ENCODE results near the gene FN1.

FN1 gene

DNA sequence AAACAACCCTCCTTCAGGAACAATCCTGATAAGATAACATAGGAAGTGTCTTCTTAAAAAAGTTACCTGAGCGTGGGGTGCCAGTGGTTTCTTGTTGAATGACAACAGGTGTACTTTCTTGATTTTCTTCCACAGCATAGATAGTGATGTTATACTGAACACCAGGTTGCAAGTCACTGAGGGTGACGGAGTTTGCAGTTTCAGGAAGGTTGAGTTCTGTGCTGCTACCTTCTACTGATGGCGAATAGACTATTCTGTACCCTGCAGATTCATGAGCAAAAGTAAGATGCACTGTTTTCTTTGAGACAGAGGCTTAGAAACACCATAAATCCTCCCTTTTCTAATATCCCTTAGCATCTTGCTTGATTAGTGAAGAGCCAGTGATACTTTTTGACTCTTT, 28.8 kb downstream of the FN1 start:
- no peak for DNase-seq (ENCODE audit: low read depth in 3 of 3)

DNA sequence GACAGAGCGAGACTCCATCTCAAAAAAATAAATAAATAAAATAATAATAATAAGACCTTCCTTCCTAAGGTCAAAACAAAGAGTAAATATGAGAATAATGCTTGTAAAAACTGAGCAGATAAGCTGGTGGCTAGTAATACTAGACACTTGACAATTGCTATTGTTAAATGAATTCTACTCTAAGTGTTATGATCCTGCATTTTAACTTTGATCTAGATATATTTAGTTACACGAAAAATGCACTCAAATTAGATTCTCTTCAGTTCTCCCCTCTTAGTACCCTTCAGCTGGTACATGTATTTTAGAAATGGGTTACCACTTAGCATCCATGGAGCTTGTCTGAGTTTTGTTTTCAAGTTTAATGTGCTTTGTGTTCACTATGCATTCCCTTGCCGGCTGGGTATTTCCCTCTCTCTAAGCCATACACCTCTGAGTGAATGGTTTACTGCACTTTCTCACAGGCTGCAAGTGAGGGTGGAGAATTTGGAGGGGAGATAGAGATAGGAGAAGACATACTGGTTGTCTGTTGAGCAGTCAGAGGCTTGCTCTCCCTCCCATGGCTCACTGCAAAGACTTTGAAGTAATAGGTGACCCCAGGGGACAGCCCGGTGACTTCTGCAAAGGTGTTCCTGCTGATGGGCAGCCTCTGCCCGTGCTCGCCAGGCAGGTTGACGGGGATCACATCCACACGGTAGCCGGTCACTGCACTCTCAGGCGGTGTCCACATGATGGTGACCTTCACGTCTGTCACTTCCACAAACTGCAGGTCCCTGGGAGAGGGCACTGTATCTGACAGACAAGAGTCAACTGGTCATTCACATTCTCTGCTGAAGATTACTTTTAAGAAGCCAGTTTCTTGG, 29.9 kb downstream of the FN1 start:
- no peak for DNase-seq (ENCODE audit: low read depth in 3 of 3)

DNA sequence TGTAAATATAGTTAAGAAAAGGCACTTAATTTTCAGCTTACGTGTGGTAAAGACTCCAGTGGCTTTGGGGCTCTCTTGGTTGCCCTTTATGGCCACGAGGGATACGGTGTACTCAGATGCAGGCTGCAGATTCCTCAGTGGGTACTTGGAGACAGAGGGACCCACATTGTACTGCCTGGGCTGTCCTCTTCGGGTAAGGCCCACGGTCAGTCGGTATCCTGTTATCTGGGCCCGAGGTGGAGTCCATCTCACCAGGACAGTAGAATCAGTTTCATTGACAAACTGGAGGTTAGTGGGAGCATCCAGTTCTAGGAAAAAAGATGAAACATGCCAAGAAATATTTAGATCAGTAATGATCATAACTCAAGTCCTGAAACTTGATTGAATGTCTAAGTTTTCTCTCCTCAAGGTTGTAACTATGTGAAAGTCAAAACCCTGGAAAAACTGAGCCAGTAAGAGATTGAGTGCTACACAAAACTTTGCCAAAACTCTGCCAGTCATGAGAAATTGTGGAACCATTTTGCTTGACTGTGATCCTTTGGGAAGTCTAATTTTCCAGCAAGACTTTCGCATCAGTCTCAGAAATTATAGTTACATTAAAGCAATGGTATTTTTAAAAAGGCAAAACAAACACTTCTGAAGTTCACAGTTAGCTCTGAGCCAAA, 31.4 kb downstream of the FN1 start:
- DNase-seq (ENCODE audit: low read depth in 3 of 3) = no peak

DNA sequence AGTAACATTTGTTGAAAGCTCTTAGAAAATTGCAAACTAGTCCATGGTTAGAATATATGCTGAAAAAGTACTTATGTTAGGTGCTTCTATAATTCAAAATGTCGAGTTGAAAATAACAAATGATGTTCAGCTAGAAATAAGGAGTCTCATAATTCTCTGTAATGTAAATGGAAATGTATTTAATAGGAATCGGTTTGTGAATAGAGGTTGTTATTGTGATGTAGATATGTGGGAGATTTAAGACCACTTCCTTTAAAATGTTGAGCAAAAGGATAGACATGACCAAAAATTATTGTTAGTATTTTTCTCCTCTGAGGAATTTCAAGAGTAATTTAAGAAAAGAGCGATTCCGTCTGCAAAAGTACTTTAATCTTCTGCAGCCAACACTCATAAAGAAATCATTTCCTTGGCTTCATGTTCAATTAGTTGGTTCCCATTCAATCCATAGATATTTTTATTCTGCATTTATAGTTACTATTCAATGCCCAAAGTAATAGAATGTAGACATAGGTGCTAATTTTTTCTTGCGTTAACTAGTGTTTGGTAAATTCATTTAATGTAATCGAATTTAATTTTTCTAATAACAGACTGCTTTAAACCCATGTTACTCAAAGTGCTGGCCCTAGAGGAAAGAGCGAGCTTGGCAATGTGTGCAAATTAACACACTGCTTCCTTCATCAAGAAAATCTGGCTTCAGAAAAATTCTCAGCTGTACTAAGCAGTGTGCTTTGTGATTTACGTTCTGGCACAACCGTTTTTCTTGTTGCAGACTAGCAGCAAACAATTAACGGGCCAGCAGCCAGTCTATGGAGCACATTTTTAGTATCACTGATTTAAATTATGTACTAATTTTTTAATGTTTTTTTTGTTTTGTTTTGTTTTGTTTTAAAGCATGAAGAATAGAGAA, 32.2 kb downstream of the FN1 start:
- no peak for DNase-seq (ENCODE audit: low read depth in 3 of 3)

DNA sequence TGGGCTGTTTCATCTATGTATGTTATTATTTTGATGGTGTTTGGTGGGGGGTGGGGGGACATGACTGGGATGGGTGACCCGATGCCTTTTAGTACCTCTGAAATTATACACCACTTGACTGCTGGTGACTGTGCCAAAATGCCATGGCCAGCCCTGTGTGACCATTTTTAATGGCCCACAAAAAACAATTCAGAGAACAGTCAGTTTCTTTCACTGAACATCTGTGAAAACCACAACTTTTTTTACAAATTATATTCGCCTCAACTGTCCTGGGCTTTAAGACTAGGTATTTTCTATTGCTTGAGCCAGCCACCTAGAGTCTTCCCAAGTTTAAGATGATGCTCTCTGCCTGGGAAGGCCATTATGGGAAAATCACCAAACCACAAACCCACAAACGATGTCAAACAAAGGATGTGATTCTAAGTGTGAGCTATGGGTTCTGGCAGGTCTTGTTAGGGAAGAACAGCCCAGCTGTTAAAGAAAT, 33.9 kb downstream of the FN1 start:
- no peak for DNase-seq (ENCODE audit: low read depth in 3 of 3)

DNA sequence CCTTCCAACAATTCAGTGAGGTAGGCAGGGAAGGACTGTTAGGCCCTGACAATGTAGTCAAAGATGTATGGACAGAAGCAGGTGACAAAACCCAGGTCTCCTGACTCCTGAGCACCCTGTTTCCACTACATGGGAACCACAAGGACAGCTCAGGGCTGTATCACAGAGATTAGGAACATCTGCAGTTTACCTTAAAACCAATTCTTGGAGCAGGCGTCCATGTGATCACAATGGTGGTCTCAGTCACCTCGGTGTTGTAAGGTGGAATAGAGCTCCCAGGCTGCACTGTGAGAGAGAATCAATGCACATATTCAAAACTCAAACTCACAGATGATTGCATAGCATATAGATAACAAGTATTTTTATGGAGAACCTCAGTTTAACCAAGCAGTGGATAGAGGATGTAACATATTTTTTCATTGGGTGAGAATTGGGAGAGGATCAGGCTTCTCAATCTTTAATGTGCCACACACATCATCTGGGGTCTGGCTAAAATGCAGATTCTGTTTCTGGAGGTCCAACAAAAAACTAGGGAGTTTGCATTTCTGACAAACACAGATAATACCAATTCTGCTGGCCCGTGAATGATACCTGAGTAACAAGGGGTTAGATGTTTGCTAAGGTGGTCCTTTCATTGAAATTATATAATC, 36.7 kb downstream of the FN1 start:
- DNase-seq (ENCODE audit: low read depth in 3 of 3) = no peak

DNA sequence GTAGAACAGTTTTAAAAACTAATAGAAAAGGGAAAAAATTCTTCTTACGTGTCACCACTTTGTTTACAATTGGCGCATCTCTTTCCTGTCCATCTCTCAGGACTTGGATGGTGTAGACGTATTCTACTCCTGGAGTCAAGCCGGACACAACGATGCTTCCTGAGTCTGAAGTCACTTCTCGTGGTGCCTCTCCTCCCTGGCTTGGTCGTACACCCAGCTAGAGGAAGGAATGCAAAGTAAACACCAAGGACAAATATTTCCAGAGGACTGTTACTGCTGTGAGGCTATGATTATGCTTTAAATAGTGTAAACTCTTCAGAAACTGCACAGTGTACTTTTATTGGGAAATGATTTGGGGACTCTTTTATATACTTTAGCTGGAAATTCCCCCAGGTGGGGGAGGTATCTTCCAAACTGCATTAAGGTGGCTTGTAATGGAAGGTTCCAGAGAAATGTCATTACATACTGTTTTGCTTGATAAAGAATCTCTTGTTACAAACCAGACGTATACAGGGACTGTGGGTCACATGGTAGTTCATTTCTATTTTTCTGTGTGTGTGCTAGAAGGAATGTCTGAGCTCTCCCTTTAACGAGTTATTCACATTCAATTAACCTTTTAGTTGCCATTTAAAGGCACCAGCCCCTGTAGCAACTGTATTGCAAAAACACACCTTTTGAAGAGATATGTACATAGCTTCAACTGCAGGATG, 38.1 kb downstream of the FN1 start:
- DNase-seq (ENCODE audit: low read depth in 3 of 3) = no peak

DNA sequence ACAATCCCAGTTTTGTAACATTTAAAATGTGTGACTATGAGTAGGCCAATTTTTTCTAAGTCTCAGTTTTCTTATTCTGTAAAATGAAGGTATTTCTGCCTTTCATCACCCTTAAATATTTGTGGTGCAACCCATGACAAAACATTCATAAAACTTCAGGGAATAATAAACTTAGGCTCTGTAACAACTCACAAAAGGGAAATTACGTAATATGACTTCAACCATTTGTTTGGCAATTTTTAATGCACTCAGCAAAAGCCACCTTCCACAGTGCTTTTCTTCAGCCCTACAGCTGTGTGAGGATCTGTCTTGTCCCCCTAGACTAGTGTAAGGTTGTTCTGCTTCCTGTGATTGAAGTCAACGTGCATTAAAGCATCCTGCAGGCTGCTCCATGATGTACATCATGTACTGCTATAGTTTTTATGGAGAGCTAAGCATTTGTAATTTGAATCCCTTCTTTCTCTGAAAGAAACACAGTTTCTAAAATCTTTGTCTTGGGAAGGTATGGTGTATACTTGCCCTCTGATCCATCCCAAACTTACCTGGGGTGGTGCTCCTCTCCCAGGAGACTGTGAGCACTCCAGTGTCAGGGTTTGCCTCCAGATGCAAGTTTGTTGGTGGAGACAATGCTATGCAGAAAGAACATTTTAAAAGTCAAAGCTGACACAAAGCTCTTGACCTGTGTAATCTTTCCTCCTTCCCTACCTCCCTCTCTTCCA, 39.1 kb downstream of the FN1 start:
- no peak for DNase-seq (ENCODE audit: low read depth in 3 of 3)

DNA sequence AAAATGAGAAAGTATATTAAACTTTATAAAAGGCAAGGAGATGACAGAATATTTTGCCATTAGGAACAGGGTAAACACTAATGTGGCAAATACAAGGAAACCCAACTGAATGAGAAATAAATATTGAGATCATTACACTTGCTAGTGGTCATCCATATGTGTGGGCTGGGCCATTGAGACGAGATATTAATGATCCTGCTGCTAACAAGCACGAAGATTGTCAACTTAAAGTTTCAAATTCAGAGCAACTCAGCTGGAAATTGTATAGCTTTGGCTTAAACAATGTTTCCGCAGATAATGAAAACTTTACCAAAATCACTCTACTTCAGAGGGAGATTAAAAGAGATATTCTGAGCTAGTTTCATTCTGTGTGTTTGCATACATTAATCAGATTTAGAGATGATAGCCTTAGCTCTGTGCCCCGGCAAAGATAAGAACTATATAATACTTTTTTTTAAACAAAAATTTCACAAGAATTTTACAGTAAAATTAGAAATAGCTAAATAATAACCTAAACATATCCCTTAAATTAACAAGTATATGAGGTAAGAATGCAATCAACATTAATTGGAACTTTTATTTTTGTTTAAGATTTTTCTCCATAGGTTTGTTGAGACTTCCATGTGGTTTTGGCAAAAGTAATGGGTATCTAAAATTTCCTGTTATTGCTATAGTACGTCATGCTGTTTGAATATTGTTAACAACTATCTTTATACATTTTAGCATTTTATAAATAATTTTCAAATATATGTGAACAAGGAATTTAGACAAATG, 40.0 kb downstream of the FN1 start:
- no peak for DNase-seq (ENCODE audit: low read depth in 3 of 3)

DNA sequence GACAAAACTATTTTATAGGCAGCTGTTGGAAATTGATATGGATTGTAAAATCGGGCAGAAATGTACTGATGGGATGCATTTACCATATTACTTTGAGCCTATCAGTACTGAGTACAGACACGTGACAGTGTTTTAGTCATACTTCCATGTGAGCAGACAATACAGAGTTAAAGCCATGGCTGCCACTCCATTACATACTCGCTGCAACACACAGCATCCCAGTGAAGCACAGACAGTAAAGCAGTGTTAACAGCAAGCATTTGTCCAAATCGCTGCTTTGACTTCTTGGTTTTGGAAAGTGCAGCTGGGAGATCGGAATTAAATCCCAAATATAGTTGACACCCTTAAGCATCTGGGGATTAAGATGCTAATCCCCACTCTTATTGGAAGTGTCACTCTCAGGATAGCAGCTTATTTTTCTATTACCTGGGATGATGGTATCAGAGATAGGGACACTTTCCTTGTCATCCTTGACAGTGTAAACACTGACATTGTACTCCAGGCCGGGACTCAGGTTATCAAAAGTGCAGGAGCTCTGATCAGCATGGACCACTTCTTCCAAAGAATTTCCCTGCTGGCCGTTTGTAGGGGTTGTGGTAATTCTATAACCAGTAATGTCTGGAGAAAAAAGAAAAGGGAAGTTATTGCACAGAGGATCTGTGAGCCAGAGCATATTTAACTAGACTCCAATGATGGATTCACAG, 41.6 kb downstream of the FN1 start:
- no peak for DNase-seq (ENCODE audit: low read depth in 3 of 3)

DNA sequence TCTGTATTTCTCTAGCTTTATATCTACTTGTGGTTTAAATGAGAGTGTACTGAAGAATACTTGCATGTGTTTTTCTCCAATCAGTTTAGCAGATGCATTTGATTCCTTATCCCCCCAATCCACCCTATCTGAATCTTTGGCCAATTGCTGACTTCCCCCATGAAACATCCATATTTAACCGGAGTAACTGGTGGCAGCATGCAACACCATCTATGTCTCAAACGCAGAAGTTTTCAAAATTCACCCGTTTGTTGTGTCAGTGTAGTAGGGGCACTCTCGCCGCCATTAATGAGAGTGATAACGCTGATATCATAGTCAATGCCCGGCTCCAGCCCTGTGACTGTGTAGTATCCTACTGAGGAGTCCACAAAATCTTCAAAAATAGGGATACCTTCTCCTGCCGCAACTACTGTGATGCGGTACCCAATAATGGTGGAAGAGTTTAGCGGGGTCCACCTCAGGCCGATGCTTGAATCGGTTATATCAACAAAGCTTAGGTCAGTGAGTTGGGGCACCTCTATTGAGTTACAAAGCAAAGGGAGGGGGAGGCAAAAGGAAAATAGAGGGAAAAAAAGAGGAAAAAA, 43.1 kb downstream of the FN1 start:
- DNase-seq (ENCODE audit: low read depth in 3 of 3) = no peak

DNA sequence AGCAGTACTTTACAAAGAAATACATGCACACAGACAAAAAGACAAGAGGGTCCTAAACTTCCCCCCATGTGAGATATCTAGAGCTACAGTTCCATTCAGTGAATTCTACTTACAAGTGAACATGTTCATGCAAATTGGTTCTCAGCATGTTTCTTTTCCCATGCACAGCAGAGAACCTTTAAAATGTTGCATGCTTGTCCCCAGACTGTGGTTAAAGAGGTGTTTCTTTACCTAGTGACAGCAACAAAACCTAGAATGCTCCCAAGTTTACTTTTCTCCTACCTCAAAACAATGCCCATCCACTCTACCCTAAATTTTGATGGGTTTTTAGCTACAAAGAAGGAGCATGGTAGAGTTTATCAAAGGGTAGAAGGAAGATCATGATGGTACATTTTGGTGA, 43.7 kb downstream of the FN1 start:
- DNase-seq (ENCODE audit: low read depth in 3 of 3) = no peak

DNA sequence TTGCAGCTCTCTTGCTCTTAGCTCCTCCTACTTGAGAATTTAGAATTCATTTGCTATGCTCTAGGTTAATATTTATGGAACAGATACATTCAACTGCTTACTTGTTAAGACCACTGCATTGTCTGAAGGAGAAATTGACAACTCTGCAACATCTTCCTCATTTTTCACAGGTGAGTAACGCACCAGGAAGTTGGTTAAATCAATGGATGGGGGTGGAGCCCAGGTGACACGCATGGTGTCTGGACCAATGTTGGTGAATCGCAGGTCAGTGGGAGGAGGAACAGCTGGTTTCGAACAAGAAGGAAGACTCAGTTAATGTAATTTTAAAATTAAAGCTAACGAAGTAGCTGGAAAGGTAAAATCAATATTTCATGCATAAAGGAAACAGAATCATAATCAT, 44.3 kb downstream of the FN1 start:
- DNase-seq (ENCODE audit: low read depth in 3 of 3) = no peak

DNA sequence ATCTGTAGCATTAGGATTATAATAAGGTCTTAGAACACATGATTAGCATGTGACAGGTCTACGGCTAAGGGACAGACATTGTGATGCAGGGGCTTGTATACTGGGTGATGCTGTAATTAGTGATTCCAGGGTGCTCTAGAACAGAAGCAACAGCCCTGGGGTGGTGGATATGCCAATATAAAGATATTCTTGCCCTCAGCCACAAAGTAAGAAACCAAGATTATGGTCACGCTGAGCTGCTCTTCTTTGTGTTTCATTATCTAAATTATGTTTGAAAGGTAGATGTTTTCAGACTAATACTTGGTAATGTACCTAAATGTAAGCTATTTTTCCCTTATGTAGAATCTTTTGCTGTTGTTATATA, 45.3 kb downstream of the FN1 start:
- DNase-seq (ENCODE audit: low read depth in 3 of 3) = no peak

DNA sequence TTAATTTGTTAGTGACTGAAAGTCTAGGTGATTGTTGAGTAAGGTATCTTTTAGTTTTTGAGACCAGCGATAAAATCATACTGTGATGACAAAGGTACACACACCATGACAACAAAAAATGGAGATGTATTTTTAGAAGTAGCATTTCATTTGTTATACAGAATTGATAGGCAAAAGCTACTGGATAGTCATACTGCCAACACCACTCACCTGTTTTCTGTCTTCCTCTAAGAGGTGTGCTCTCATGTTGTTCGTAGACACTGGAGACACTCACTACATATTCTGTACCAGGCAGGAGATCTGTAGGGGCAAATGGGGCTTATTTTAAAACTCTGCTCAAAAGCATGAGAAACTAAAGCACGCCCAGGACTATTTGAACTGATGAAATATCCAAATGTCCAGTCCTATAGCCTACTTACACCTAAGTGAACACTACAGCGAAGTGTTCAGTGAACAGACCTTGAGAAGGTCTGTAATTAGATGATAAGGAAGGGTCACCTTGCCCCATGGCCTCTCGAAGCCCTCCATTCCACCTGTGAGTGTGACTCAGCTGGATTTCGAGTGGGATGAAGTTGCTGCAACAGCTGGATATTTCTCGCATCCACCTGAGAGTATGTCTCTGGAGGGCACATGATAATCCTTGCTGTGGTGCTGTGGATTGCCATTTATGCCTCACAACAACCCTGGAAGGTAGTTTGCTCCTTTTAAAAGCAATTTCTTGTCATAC, 47.7 kb downstream of the FN1 start:
- no peak for DNase-seq (ENCODE audit: low read depth in 3 of 3)

DNA sequence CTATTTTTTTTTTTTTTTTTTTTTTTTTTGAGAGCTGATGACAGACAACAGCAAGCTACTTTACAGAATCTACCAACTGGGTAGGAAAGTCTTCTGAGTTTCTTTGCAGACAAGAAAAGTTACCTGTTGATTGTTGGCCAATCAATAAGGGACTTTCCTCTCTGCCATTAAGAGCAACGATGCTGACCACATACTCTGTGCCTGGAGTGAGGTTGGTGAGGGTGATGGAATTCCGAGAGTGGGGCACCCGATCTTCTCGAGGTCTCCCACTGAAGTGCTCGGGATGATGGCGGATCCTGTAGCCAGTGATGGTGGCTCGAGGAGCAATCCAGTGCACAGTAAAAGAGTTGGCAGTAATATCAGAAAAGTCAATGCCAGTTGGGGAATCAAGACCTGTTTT, 49.3 kb downstream of the FN1 start:
- DNase-seq (ENCODE audit: low read depth in 3 of 3) = no peak

DNA sequence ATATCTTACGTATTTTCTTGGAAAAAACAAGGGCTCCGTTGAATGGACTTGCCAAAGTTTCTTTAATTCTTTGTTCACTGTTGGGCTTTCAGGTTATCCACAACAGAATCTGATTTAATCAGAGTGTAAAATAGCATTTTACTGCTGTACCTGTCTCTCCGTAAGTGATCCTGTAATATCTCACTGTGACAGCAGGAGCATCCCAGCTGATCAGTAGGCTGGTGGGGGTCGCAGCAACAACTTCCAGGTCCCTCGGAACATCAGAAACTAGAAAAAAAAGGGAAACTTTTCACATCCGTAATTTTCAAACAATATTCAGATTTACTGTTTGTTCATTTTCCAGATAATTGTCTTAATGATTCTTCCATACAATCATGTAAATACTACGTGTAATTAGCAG, 51.2 kb downstream of the FN1 start:
- no peak for DNase-seq (ENCODE audit: low read depth in 3 of 3)

DNA sequence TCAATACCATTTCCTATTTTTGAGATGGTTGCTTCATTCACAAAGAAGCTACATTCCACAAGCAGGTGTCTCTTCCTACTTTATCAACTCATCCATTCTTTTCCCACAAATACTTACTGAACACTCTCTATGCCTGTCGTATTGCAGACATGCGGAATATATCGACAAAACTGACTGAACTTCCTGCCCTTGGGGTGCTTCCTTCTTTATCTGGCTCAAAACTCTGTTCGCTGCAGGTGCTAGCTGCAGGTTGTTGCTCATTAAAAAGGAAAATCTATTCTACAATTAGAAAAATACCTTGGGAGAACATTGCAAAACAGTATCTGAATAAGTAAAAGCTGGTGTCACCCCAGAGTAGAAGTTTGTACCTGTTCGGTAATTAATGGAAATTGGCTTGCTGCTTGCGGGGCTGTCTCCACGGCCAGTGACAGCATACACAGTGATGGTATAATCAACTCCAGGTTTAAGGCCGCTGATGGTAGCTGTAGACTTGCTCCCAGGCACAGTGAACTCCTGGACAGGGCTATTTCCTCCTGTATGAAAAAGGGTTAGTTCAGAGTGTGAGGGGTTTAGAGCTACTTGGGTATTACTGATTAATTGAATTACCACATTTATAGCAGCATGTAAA, 52.1 kb downstream of the FN1 start:
- no peak for DNase-seq (ENCODE audit: low read depth in 3 of 3)

All from stimulated activated CD4-positive, alpha-beta T cell treated with anti-CD3 and anti-CD28 coated beads, TNF-alpha, amount 100 ng/mL, for 48 hours (primary cell).